OCI-LY7 (cell line): Measurements from ENCODE around the gene GAP43. TPM values are rescaled to one million over a fixed set of nuclear protein-coding genes. Genes with fewer than 3 reads are reported as not detected.

Experiments
- BruUV-seq: library from RNA; stranded (reverse); fragments of 400-500 nt; replicated peaks from 2 replicates; lab custom pipeline; 2021; lab: Mats Ljungman, UMichigan
- CTCF ChIA-PET: fragments of 300-600 bp; sonication (Branson Sonifier 250); formaldehyde crosslinking; loops from one replicate; lab custom pipeline; 2022; ENCODE audit warnings: antibody characterized with exemption; ENCODE audit not compliant: unreplicated experiment; lab: Charles Lee
- POLR2A ChIA-PET: fragments of 300-600 bp; sonication (Branson Sonifier 250); formaldehyde crosslinking; loops from one replicate; lab custom pipeline; 2022; ENCODE audit warnings: antibody characterized with exemption; lab: Charles Lee
- DNase-seq: peaks from one replicate; pipeline ENCODE4 v3.0.0-alpha.2; 2015; ENCODE audit warnings: low spot score
- H2AFZ ChIP-seq: fragments of 200-600 bp; sonication (generic), shearing (Covaris generic); 2 replicates; pipeline ENCODE4 v1.6.1; 2014; ENCODE audit warnings: mild to moderate bottlenecking, antibody characterized with exemption, low read length, moderate library complexity
- H3K27ac ChIP-seq: fragments of 200-600 bp; sonication (generic); 2 replicates; pipeline ENCODE4 v1.5.1; 2014; ENCODE audit warnings: mixed run types, low read depth, mild to moderate bottlenecking, moderate library complexity, low read length, inconsistent platforms; ENCODE audit not compliant: poor library complexity, severe bottlenecking
- H3K36me3 ChIP-seq: fragments of 200-600 bp; sonication (generic); 2 replicates; pipeline ENCODE4 v1.6.1; 2014; ENCODE audit warnings: mild to moderate bottlenecking, antibody characterized with exemption, low read length, moderate library complexity, mixed read lengths; ENCODE audit not compliant: insufficient read depth
- H3K4me1 ChIP-seq: fragments of 200-600 bp; sonication (generic); 2 replicates; pipeline ENCODE4 v1.5.1; 2014; ENCODE audit warnings: mild to moderate bottlenecking, low read length; ENCODE audit not compliant: insufficient read depth, poor library complexity, severe bottlenecking
- H3K4me2 ChIP-seq: fragments of 200-600 bp; sonication (generic); 2 replicates; pipeline ENCODE4 v1.6.1; 2014; ENCODE audit warnings: mild to moderate bottlenecking, low read length
- H3K4me3 ChIP-seq: fragments of 200-600 bp; sonication (generic); 2 replicates; pipeline ENCODE4 v1.5.1; 2014; ENCODE audit warnings: mild to moderate bottlenecking, low read depth, low read length; ENCODE audit not compliant: poor library complexity, severe bottlenecking
- H3K79me2 ChIP-seq: fragments of 200-600 bp; sonication (generic); 2 replicates; pipeline ENCODE4 v1.6.1; 2016; ENCODE audit warnings: low read depth, mild to moderate bottlenecking, low read length, moderate library complexity, mixed read lengths; ENCODE audit not compliant: insufficient read depth
- H3K9me2 ChIP-seq: fragments of 200-600 bp; sonication (generic); 2 replicates; pipeline ENCODE4 v1.6.1; 2016; ENCODE audit warnings: mild to moderate bottlenecking, low read length, mixed read lengths; ENCODE audit not compliant: insufficient read depth
- H3K9me3 ChIP-seq: fragments of 200-600 bp; sonication (generic); 2 replicates; pipeline ENCODE4 v1.6.1; 2014; ENCODE audit warnings: mild to moderate bottlenecking, mixed run types, low read length, mixed read lengths
- H4K20me1 ChIP-seq: fragments of 200-600 bp; sonication (generic); 2 replicates; pipeline ENCODE4 v1.6.1; 2014; ENCODE audit warnings: mild to moderate bottlenecking, antibody characterized with exemption, low read length, moderate library complexity, mixed read lengths; ENCODE audit not compliant: insufficient read depth
- CTCF ChIP-seq: fragments of 200-600 bp; sonication (generic); conservative IDR thresholded peaks from 2 replicates; pipeline ENCODE4 v1.5.1; 2014; ENCODE audit warnings: mild to moderate bottlenecking, antibody characterized with exemption, low read length, moderate library complexity, mixed read lengths
- EZH2phosphoT487 ChIP-seq: fragments of 200-600 bp; sonication (generic); IDR thresholded peaks from 2 replicates; pipeline ENCODE4 v1.6.1; 2018; ENCODE audit warnings: low read depth, borderline replicate concordance, mild to moderate bottlenecking, mixed run types, antibody characterized with exemption, low read length, moderate library complexity, mixed read lengths
- intact Hi-C: fragments of 100-400 bp; cut with micrococcal nuclease; formaldehyde crosslinking; loops from one replicate; pipeline ENCODE4 v1.10.0; 2022; ENCODE audit not compliant: unreplicated experiment
- total RNA-seq, 2 experiments: library from RNA; depleted of rRNA in 1 of 2; stranded (reverse); fragments of >200 nt in 1 of 2; shearing (Covaris generic) in 1 of 2; gene quantifications; 2 replicates each; pipeline ENCODE4 v1.2.3, GENCODE V29; 2014 to 2022

Gene GAP43
- total RNA-seq, 2 experiments from 2014 or later: not detected

DNA sequence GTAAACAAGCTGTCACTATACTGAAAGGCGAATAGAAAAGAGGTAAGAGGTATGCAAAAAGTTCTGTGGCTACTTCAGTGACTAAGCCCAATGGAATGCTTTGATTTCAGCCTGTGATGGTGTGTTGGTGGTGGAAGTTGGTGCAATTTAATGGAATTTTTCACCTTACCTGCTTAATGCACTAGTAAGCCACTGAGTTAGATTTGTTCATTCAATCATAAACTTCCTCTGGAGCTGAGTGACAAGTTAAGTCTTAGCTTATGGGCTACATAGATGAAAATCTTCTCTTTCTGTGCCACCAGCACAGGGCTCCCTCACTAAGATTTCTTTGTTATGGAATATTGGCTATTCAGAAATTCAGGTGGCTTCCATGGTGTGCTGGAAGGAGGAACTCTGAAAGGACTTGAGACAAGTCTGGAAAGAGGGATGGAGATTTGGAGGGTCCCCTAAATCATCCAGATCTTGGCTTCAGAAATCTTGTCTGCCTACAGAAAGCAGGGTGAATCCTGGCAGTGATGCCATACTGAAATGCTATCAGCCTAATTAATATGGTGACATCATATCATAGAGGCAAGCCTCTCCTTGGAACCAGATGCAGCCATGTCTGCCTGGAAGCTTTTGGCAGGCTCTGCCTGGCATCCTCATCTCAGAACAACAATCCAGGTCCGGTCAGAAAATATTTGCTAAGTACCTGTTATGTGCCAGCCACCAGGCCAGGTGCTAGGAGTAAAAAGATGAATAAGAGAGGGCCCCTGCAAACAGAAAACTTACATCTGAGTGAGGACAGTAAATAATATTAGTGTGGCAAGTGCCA lies 8.1 kb upstream of the GAP43 start:
- Histone ChIP-seq H3K9me3 (no peaks in the 10 kb centered on the region), H3K4me1 (no peaks in the 10 kb centered on the region), H3K4me3 (no peak overlapping the region), H3K9me2 (no peaks in the 10 kb centered on the region), H3K79me2 (no peaks in the 10 kb centered on the region), H4K20me1 (no peaks in the 10 kb centered on the region), H3K27ac (no peak overlapping the region), H3K4me2 (no peak overlapping the region), H2AFZ (no peak overlapping the region), H3K36me3 (no peaks in the 10 kb centered on the region)
- no peak for DNase-seq
- intact Hi-C loops: no loop called here
- POLR2A ChIA-PET: no interaction called here
- CTCF ChIA-PET: no interaction called here
- TF ChIP-seq CTCF (no peak), EZH2phosphoT487 (no peak)
- BruUV-seq: no TSS peak

DNA sequence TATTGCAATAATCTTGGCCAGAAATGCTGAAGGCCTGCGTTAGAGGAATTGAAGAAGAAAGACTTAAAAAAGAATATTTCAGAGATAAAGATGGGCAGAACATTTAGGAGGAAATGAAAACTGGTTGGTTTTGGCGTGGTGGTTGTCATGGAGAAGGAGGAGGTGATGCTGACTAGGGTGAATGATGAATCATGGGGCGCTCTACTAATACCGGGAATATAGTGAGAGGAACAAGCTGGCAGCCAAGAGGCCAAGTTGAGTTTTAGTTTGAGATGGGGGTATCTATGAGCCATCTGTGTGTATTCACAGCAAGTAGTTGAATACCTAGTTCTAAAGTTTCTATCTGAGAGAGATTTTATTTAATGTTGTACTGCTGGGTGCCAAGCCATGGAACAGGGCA lies 6.8 kb upstream of the GAP43 start:
- no peak overlapping the region for H2AFZ ChIP-seq
- no peaks in the 10 kb centered on the region for H3K36me3 ChIP-seq
- no peak overlapping the region for H3K4me2 ChIP-seq
- CTCF ChIA-PET: no interaction called here
- no peak for DNase-seq
- no peak overlapping the region for H3K27ac ChIP-seq
- H3K79me2 ChIP-seq: no peaks in the 10 kb centered on the region
- no peaks in the 10 kb centered on the region for H3K9me3 ChIP-seq
- H3K9me2 ChIP-seq: no peaks in the 10 kb centered on the region
- no peaks in the 10 kb centered on the region for H3K4me1 ChIP-seq
- no peaks in the 10 kb centered on the region for H4K20me1 ChIP-seq
- intact Hi-C loops: no loop called here
- no TSS peak for BruUV-seq
- POLR2A ChIA-PET: no interaction called here
- H3K4me3 ChIP-seq: no peak overlapping the region
- TF ChIP-seq EZH2phosphoT487 (no peak), CTCF (no peak)

- H4K20me1 ChIP-seq: no peaks in the 10 kb centered on the region
- ChIA-PET CTCF (no interaction called here), POLR2A (no interaction called here)
- TF ChIP-seq EZH2phosphoT487: no peak
- TF ChIP-seq CTCF: no peak
- BruUV-seq: no TSS peak
- no peak overlapping the region for H3K27ac ChIP-seq
- intact Hi-C loops: no loop called here
- H3K4me1 ChIP-seq: no peaks in the 10 kb centered on the region
- H3K9me2 ChIP-seq: no peaks in the 10 kb centered on the region
- H3K79me2 ChIP-seq: no peaks in the 10 kb centered on the region
- no peaks in the 10 kb centered on the region for H3K9me3 ChIP-seq
- H3K4me2 ChIP-seq: no peak overlapping the region
- no peak overlapping the region for H3K4me3 ChIP-seq
- H2AFZ ChIP-seq: no peak overlapping the region
- no peaks in the 10 kb centered on the region for H3K36me3 ChIP-seq
- DNase-seq: no peak
These were observed 5.7 kb upstream of the GAP43 start for GRCh38 chr3:115617591-115617990.
